HEK293 (cell line): ENCODE measurements around the gene CSMD2.

ENCODE experiments used
- CTCF ChIA-PET: fragments of 350-600 bp; formaldehyde crosslinking; extraction: SDS; loops from one replicate; lab custom pipeline; 2021; ENCODE audit warnings: antibody characterized with exemption; lab: Yijun Ruan, JAX
- POLR2A ChIA-PET: fragments of 300-600 bp; formaldehyde crosslinking; extraction: SDS; loops from one replicate; lab custom pipeline; 2020; ENCODE audit warnings: antibody characterized with exemption, inconsistent platforms; lab: Yijun Ruan, JAX
- H3K27ac ChIP-seq: fragments of 200-500 bp; sonication (Bioruptor generic); 2 replicates; pipeline ENCODE4 v1.5.1; 2014; ENCODE audit warnings: low read depth, low read length, control low read depth, inconsistent platforms; ENCODE audit errors: extremely low read depth
- H3K36me3 ChIP-seq, 2 experiments: fragments of 200-500 bp in 1 of 2; sonication (Bioruptor generic) in 1 of 2; 1 replicate in 1 of 2; 2 replicates in 1 of 2; pipeline ENCODE4 v1.5.1; 2014 to 2017; ENCODE audit warnings: inconsistent platforms in 2 of 2, low read length in 2 of 2; ENCODE audit not compliant: control insufficient read depth in 2 of 2, insufficient read depth in 1 of 2
- H3K4me1 ChIP-seq: fragments of 200-500 bp; sonication (Bioruptor generic); 2 replicates; pipeline ENCODE4 v1.5.1; 2014; ENCODE audit warnings: mild to moderate bottlenecking, low read length, inconsistent platforms; ENCODE audit not compliant: control insufficient read depth, insufficient read depth
- H3K4me3 ChIP-seq: 2 replicates; pipeline ENCODE4 v1.5.1; 2011; ENCODE audit warnings: low read depth, mild to moderate bottlenecking, control low read depth, low read length, moderate library complexity
- H3K9me3 ChIP-seq: fragments of 200-500 bp; sonication (Bioruptor generic); 2 replicates; pipeline ENCODE4 v1.5.1; 2014; ENCODE audit warnings: low read depth, low read length, inconsistent platforms; ENCODE audit not compliant: control insufficient read depth, insufficient read depth
- ZBTB20 ChIP-seq: fragments of 450-650 bp; formaldehyde crosslinking; IDR thresholded peaks from 2 replicates; pipeline ENCODE4 v1.5.1; 2016; ENCODE audit warnings: missing biosample characterization, missing genetic modification characterization
- ZNF114 ChIP-seq: fragments of 450-650 bp; formaldehyde crosslinking; IDR thresholded peaks from 2 replicates; pipeline ENCODE4 v1.5.0; 2017; ENCODE audit warnings: missing biosample characterization, missing genetic modification characterization
- ZNF223 ChIP-seq: fragments of 450-650 bp; formaldehyde crosslinking; IDR thresholded peaks from 2 replicates; pipeline ENCODE4 v1.5.1; 2016; ENCODE audit warnings: missing biosample characterization, missing genetic modification characterization
- ZNF23 ChIP-seq: fragments of 450-650 bp; formaldehyde crosslinking; IDR thresholded peaks from 2 replicates; pipeline ENCODE4 v1.5.1; 2016; ENCODE audit warnings: missing biosample characterization, missing genetic modification characterization, borderline replicate concordance
- ZNF280D ChIP-seq: fragments of 450-650 bp; formaldehyde crosslinking; IDR thresholded peaks from 2 replicates; pipeline ENCODE4 v1.5.1; 2016; ENCODE audit warnings: missing biosample characterization, missing genetic modification characterization
- ZNF394 ChIP-seq: fragments of 450-650 bp; formaldehyde crosslinking; IDR thresholded peaks from 2 replicates; pipeline ENCODE4 v1.5.1; 2016; ENCODE audit warnings: missing biosample characterization, missing genetic modification characterization, mild to moderate bottlenecking, moderate library complexity, borderline replicate concordance
- ZNF398 ChIP-seq: fragments of 450-650 bp; formaldehyde crosslinking; IDR thresholded peaks from 2 replicates; pipeline ENCODE4 v1.5.1; 2017; ENCODE audit warnings: missing biosample characterization, missing genetic modification characterization
- ZNF48 ChIP-seq: fragments of 450-650 bp; formaldehyde crosslinking; IDR thresholded peaks from 2 replicates; pipeline ENCODE4 v1.5.1; 2016; ENCODE audit warnings: missing biosample characterization, missing genetic modification characterization
- ZNF510 ChIP-seq: fragments of 450-650 bp; formaldehyde crosslinking; IDR thresholded peaks from 2 replicates; pipeline ENCODE4 v1.5.1; 2018; ENCODE audit warnings: mild to moderate bottlenecking, missing genetic modification characterization, missing biosample characterization; ENCODE audit not compliant: insufficient replicate concordance
- ZNF530 ChIP-seq: fragments of 450-650 bp; formaldehyde crosslinking; IDR thresholded peaks from 2 replicates; pipeline ENCODE4 v1.5.1; 2016; ENCODE audit warnings: low read depth, missing biosample characterization, missing genetic modification characterization
- ZNF623 ChIP-seq: fragments of 450-650 bp; formaldehyde crosslinking; IDR thresholded peaks from 2 replicates; pipeline ENCODE4 v1.5.1; 2016; ENCODE audit warnings: missing biosample characterization, missing genetic modification characterization
- ZNF626 ChIP-seq: fragments of 450-650 bp; sonication (Bioruptor Pico); formaldehyde crosslinking; IDR thresholded peaks from 2 replicates; pipeline ENCODE4 v1.5.1; 2018; ENCODE audit warnings: missing biosample characterization, missing genetic modification characterization, inconsistent platforms
- ZNF701 ChIP-seq: fragments of 450-650 bp; formaldehyde crosslinking; IDR thresholded peaks from 2 replicates; pipeline ENCODE4 v1.5.1; 2016; ENCODE audit warnings: missing biosample characterization, missing genetic modification characterization
- ZSCAN18 ChIP-seq: fragments of 450-650 bp; formaldehyde crosslinking; IDR thresholded peaks from 2 replicates; pipeline ENCODE4 v1.5.1; 2016; ENCODE audit warnings: missing biosample characterization, missing genetic modification characterization
- ZSCAN30 ChIP-seq: fragments of 450-650 bp; IDR thresholded peaks from 2 replicates; pipeline ENCODE4 v1.5.1; 2018; ENCODE audit warnings: missing biosample characterization, mild to moderate bottlenecking, missing genetic modification characterization, moderate library complexity
- ZSCAN4 ChIP-seq: fragments of 450-650 bp; formaldehyde crosslinking; IDR thresholded peaks from 2 replicates; pipeline ENCODE4 v1.5.1; 2017; ENCODE audit warnings: missing biosample characterization, missing genetic modification characterization

The CSMD2 gene

DNA sequence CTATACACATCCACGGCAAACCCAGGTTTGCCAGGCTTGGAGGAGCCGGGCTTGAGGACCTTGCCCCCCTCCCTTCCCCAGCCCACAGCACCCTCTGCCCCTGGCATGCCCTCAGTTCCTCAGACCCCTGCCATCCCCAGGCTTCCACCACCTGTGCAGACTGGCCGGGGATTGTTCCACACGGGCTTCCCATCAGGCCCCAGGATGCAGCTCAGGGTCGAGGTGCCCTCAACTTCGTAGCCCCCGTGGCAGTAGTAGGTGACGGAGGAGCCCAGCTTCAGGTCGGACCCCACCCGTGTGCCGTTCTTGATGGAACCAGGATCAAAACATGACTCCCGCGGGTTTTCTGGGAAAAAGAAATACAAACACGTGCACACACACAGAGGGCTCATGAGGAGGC is 528.8 kb downstream of the CSMD2 start (continued):
- no peak for TF ChIP-seq ZNF280D (tag by site-specific recombination)
- no peak for TF ChIP-seq ZNF623 (tag by site-specific recombination)

DNA sequence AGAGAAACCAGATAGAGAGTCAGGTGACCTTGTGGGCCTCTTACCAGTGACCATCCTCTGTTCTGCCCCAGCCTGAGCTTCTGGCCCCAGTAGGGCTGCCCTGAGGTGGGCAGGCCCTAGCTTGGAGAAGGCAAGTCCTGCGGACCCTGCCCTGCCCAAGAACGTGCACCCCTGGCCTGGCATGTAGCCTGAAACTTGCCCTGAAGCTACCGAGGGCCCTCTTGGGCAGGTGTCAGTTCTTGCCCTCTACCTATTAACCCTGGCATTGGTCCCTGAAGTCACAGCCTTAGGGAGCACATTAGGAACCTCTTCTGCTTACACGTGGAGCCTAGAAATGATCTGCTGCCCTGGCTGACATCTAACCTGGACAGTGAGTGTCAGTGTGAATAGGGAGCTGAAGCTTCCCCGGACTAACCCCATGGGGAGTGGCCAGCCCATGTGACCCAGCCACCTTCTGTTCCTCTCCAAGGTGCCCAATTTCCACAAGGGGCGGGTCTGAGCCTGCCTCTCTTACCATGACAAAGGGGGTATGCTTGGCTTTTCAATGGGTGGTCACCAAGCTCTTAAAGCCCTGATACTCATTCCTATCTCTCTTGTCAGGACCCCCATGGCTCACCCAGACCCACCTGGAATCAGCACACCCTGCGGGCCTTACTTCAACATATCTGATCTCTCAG is 529.6 kb downstream of the CSMD2 start:
- H3K4me3 ChIP-seq: no peak overlapping the region
- CTCF ChIA-PET: interaction anchor here (0.6 to 4.6 kb wide), 7 partner anchors 11 to 1108 kb away, joined by 3 to 47 read pairs (median 4); no protein-coding TSS in a partner anchor
- H3K4me1 ChIP-seq: no peaks in the 10 kb centered on the region

DNA sequence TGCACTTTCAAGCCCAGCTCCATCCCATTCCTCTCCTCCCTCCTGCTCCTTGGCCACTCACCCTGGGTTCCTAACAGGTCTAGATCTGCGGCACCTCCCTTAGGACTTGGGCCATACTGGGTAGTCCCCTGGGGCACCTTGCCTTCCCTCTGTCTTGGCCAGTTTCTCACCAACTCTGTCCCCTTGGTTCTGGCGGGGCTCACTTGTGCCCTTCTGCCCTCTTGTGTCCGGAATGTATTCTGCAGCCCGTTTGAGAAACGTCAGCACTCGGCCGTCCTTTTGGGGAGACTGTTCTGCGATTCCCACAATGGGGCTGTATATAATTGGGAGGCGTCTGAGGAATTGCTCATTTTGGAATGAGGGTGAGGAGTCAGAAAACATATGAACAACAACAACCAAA is 530.2 kb downstream of the CSMD2 start:
- no peaks in the 10 kb centered on the region for H3K4me1 ChIP-seq
- ChIA-PET CTCF (interaction anchor here (0.6 to 4.6 kb wide), 19 partner anchors 7 to 1109 kb away, joined by 3 to 47 read pairs (median 3); no protein-coding TSS in a partner anchor), POLR2A (no interaction called here)
- no peaks in the 10 kb centered on the region for H3K9me3 ChIP-seq
- no peak overlapping the region for H3K27ac ChIP-seq
- H3K36me3 ChIP-seq: no peaks in the 10 kb centered on the region
- no peak overlapping the region for H3K4me3 ChIP-seq
- TF ChIP-seq ZSCAN4 (tag by site-specific recombination): no peak
- TF ChIP-seq ZNF280D (tag by site-specific recombination): no peak
- no peak for TF ChIP-seq ZSCAN18
- TF ChIP-seq ZNF626 (tag by site-specific recombination): no peak

More for the DNA sequence above, 529.6 kb downstream of the CSMD2 start:
- POLR2A ChIA-PET: interaction anchor here (0.6 kb wide), 1 partner anchor 63 kb away, joined by 3 read pairs; no protein-coding TSS in a partner anchor
- no peak overlapping the region for H3K27ac ChIP-seq
- no peak for TF ChIP-seq ZNF701 (tag by site-specific recombination)
- no peak for TF ChIP-seq ZNF23 (tag by site-specific recombination)
- no peak for TF ChIP-seq ZNF223
- TF ChIP-seq ZNF398: no peak
- no peak for TF ChIP-seq ZNF48 (tag by site-specific recombination)
- TF ChIP-seq ZNF510 (tag by site-specific recombination): no peak
- TF ChIP-seq ZNF394 (tag by site-specific recombination): no peak
- no peak for TF ChIP-seq ZBTB20 (tag by site-specific recombination)
- TF ChIP-seq ZNF114 (tag by site-specific recombination): no peak
- TF ChIP-seq ZSCAN30 (tag by site-specific recombination): no peak
- no peak for TF ChIP-seq ZNF280D (tag by site-specific recombination)
- no peak for TF ChIP-seq ZNF530 (tag by site-specific recombination)
- TF ChIP-seq, all 188 proteins: peak for 0
- H3K9me3 ChIP-seq: no peaks in the 10 kb centered on the region
- no peaks in the 10 kb centered on the region for H3K36me3 ChIP-seq
